GM12892 (cell line): Measurements from ENCODE around the gene MT1A.
A peak's percentile ranks its signal among the peaks of the same experiment; 100 is the strongest.

Experiments used
- DNase-seq: peaks from one replicate; pipeline ENCODE4 v3.0.0; 2011; ENCODE audit not compliant: insufficient read length
- FAIRE-seq: peaks from 2 replicates; lab custom pipeline; 2011; peaks lifted over from hg19 to GRCh38; lab: Jason Lieb, UNC
- POLR2A ChIP-seq: IDR thresholded peaks from 2 replicates; pipeline ENCODE4 v1.6.1; 2011; ENCODE audit warnings: low read depth, low read length, control low read depth
- POLR2AphosphoS5 ChIP-seq: IDR thresholded peaks from 2 replicates; pipeline ENCODE4 v1.6.1; 2011; ENCODE audit warnings: low read depth, low read length, control low read depth
- TAF1 ChIP-seq: IDR thresholded peaks from 2 replicates; pipeline ENCODE4 v1.6.1; 2011; ENCODE audit warnings: low read depth, mild to moderate bottlenecking, control low read depth, low read length, borderline replicate concordance

MT1A gene

DNA sequence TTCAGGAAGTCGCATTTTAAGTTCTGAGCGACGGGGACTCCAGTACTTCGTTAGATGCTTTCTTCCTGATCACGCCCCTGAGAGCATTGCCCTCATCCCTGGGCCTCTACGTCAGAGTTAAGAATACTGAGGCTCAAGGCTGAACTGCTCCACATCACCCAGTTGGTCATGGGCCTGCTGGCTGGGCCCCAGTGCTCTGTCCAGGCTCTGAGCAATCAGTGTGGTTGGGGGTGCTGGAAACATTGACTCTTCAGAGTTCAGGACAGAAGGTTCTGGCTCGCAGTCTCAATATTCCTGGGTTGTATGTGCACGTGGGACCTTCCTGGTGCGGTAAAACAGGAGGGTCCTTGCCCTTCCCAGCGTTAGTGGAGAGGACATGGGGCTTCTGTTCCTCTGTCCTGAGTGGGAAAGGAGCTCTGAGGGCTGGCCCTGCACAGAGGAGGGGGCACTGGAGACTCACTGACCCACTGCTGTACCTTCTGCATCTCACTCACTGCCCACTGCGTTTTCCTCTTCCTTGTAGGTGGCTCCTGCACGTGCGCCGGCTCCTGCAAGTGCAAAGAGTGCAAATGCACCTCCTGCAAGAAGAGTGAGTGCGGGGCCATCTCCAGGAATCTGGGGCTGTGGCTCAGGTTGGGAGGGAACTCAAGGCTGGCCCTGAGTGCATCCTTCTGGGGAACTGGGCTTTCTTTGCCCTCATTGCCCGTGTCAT lies 12.4 kb upstream of the MT1A start:
- DNase-seq = no peak
- no peak for FAIRE-seq
- TF ChIP-seq POLR2A = no peak
- TF ChIP-seq POLR2AphosphoS5 = no peak
- no peak for TF ChIP-seq TAF1

DNA sequence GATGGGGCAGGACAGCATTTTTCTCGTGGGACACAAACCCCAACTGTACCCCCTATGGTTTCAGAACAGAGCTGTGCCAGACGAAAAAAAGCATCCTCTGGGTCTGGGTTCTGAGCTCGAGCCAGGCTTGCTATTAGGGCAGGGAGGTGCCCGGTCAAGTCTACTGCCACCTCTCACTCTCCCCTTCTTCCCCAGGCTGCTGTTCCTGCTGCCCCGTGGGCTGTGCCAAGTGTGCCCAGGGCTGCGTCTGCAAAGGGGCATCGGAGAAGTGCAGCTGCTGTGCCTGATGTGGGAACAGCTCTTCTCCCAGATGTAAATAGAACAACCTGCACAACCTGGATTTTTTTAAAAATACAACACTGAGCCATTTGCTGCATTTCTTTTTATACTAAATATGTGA lies 11.8 kb upstream of the MT1A start:
- DNase-seq = no peak
- FAIRE-seq = no peak
- TF ChIP-seq TAF1 (no peak), POLR2AphosphoS5 (no peak), POLR2A (no peak)

DNA sequence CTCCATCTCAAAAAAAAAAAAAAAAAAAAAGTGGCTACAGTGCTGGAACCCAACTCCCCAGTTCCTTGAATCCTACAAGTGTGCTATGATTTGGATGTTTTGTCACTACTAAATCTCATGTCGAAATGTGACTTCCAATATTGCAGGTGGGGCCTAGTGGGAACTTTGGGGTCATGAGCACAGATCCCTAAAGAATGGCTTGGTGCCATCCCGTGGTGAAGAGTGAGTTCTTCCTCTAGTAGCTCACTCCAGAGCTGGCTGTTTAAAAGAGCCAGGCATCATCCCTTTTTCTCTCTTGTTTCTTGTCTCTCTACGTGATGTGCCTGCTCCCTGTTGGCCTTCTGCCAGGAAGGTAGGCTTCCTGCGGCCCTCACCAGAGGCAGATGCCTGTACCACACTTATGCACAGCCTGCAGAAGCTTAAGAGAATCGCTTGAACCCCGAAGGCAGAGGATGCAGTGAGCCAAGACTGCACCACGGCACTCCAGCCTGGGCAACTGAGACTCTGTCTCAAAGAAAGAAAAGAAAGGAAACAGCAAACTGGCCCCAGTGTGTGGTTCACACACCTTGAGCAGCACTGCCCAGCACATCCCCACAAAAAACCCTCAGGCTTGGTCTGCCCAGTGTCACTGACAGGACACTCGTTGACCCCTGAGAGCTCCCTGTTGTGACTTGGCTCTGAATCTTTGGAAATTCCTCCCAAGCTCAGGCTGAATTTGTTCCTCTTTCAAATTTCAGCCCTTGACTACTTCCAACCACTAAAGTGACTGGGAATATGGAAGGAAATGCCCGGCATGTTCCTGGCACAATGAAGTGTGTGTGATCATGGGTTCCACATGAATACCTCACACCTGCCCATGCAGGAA lies 9.7 kb upstream of the MT1A start:
- no peak for DNase-seq
- TF ChIP-seq POLR2A (no peak), POLR2AphosphoS5 (no peak), TAF1 (no peak)
- FAIRE-seq = no peak

DNA sequence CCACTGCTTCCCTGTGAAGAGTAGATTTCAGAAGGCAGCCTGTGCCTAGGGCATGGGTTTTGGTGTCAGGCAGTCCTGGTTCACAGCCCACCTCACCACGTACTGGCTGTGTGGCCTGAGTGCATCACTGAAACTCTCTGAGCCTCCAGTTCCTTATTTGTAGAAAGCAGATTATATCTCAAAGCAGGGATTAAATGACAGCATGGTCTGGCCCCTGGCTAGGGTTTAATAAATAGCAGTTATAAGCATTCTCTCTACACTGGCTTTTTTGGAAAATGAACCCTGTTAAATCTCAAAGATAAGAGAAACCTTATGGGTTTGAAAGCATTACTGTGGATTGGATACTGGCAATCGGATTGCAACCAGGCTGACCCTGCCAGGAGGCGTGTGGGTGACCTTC lies 8.9 kb upstream of the MT1A start:
- no peak for DNase-seq
- TF ChIP-seq TAF1 (no peak), POLR2A (no peak), POLR2AphosphoS5 (no peak)
- FAIRE-seq = no peak

DNA sequence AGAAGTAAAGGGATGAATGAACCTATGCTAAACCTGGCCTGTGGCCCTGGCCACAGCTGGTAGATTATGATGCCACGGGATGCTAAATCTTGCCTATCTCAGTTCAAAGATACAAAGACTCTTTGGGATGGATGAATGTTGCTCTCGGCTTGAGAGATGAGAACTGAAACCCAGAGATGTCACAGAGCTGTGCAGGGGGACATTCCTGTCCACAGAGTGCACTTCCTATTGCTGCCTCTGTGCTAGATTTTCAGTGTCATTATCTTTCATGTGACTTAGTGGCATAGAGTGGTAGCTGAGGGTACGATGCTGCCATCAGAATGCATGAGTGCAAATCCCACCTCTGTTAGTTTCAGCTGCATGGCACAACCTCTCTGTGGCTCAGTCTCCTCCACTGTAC lies 8.3 kb upstream of the MT1A start:
- TF ChIP-seq POLR2AphosphoS5 = no peak
- TF ChIP-seq TAF1 = no peak
- TF ChIP-seq POLR2A = no peak
- DNase-seq (no peak), FAIRE-seq (peak; percentile 74)

DNA sequence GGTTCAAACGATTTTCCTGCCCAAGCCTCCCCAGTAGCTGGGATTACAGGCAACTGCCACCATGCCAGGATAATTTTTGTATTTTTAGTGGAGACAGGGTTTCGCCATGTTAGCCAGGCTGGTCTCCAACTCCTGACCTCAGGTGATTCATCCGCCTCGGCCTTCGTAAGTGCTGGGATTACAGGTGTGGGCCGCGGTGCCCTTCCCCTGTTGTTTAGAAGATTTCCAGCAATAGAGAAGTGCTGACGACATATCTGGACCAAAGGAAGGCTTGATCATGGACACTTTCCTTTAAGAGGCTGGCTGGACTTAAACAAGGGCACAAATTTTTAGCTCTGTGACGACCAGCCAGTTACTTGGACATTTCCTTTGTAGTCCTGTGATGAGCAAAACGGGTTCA lies 7.3 kb upstream of the MT1A start:
- TF ChIP-seq POLR2AphosphoS5 (no peak), POLR2A (no peak), TAF1 (no peak)
- DNase-seq = no peak
- no peak for FAIRE-seq

DNA sequence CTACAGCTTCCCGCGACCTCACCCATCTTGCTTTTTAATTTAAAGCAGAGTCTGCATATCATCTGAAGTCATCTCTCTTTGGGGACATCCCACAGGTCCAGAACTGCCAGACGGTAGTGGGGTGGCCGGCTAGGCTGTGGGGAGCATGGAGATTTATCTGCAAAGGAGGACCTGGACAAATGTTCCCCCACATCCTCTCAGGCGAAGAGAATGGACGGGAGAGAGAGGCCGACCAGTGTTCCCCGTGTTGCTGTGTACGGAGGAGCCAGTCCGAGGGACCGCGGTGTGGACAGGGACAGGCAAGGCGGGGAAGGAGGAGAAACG lies 6.7 kb upstream of the MT1A start:
- no peak for DNase-seq
- FAIRE-seq = no peak
- TF ChIP-seq POLR2A (no peak), TAF1 (no peak), POLR2AphosphoS5 (no peak)

DNA sequence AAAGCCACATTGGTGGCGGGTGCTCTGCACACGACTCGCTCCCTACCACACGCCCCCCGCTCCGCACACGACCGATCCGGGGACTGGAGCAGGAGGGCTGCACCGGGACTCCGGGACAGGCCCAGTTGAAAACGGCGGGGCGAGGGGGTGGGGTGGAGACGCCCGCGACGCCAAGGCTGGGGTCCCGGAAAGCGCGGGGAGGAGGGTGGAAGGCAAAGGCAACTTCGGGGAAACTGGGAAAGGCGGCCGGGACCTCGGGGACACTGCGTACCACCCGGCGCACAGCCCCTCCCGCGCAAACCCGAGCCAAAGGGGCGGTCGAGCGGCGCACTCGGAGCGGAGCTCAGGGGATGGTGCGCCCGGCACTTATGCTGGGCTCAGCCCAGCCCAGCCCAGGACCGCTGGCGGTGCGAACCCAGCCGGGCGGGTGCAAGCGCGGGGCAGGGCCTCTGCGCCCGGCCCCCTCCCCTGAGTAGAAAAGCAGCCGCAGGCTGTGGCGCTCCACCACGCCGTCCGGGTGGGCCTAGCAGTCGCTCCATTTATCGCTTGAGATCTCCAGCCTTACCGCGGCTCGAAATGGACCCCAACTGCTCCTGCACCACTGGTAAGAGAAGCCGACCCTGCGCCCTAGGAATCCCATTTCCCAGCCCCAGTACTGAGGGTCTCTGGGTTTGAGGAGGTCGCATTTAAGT lies 6.2 kb upstream of the MT1A start, which contains the start of gene MT1M:
TSS of gene MT1M (plus strand) at position 504 of the 692 bp plus-strand sequence. CDS start at position 577, 73 bp downstream.
- no peak for DNase-seq
- FAIRE-seq = no peak
- TF ChIP-seq POLR2AphosphoS5 (no peak), TAF1 (no peak), POLR2A (no peak)

DNA sequence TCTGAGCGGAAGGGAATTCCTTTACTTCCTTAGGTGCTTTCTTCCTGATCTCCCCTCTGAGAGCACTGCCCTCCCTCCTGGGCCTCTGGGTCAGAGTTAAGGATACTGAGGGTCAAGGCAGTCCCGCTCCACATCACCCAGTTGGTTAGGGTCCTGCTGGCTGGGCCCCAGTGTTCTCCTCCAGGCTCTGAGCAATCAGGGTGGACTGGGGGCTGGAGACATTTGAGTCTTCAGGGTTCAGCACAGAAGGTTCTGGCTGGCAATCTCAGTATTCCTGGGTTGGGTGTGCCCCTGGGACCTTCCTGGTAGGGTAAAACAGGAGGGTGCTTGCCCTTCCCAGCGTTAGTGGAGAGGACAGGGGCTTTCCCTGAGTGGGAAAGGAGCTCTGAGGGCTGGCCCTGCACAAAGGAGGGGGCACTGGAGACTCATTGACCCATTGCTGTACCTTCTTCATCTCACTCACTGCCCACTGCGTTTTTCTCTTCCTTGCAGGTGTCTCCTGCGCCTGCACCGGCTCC lies 5.6 kb upstream of the MT1A start:
- no peak for FAIRE-seq
- TF ChIP-seq TAF1 (no peak), POLR2AphosphoS5 (no peak), POLR2A (no peak)
- no peak for DNase-seq

DNA sequence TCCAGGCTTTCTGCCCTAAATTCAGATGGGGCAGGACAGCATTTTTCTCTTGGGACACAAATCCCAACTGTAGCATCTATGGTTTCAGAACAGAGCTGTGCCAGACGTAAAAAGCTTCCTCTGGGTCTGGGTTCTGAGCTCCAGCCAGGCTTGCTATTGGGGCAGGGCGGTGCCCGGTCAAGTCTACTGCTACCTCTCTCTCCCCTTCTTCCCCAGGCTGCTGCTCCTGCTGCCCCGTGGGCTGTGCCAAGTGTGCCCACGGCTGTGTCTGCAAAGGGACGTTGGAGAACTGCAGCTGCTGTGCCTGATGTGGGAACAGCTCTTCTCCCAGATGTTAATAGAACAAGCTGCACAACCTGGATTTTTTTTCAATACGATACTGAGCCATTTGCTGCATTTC lies 4.9 kb upstream of the MT1A start:
- DNase-seq (no peak), FAIRE-seq (no peak)
- TF ChIP-seq POLR2AphosphoS5 (no peak), TAF1 (no peak), POLR2A (no peak)

DNA sequence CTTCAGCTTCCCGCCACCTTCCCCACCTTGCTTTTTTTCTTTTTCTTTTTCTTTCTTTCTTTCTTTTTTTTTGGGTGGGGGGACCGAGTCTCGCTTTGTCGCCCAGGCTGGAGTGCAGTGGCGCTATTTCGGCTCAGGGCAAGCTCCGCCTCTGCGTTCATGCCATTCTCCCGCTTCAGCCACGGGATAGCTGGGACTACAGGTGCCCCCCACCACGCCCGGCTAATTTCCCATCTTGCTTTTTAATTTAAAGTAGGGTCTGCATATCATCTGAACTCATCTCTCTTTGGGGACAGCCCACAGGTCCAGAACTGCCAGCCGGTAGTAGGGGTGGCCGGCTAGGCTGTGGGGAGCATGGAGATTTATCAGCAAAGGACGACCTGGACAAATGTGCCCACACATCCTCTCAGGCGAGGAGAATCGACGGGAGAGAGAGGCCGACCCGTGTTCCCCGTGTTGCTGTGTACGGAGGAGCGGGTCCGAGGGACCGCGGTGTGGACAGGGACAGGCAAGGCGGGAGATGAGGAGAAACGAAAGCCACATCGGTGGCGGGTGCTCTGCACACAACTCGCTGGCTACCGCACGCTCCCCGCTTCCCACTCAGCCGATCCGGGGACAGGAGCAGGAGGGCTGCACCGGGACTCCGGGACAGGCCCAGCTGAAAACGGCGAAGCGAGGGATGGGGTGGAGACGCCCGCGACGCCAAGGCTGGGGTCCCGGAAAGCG lies 3.6 kb upstream of the MT1A start:
- TF ChIP-seq POLR2A (no peak), TAF1 (no peak), POLR2AphosphoS5 (no peak)
- DNase-seq (no peak), FAIRE-seq (no peak)
